Nucleus accumbens (tissue), 56 donors: ENCODE measurements around the gene CCDC174.
"Not testable (repeated sequence)": the region's sequence is repeated elsewhere in the genome, so short reads cannot be mapped to it uniquely, and the experiment has no call there.

Experiments used
- DNase-seq, 56 donors: peaks; one replicate each; lab custom pipeline; 2025; lab: John Stamatoyannopoulos, UW

The CCDC174 gene

GRCh38 chr3:14651440-14652251 is at the start of gene CCDC174:
CCDC174 (plus strand) TSS chr3:14651762; CDS start chr3:14651837, 75 bp downstream.
- peak; percentile 81 to 99 (median 96) for DNase-seq

GRCh38 chr3:14602006-14602803 is 49.4 kb upstream of the CCDC174 start:
- DNase-seq = no peak

DNA sequence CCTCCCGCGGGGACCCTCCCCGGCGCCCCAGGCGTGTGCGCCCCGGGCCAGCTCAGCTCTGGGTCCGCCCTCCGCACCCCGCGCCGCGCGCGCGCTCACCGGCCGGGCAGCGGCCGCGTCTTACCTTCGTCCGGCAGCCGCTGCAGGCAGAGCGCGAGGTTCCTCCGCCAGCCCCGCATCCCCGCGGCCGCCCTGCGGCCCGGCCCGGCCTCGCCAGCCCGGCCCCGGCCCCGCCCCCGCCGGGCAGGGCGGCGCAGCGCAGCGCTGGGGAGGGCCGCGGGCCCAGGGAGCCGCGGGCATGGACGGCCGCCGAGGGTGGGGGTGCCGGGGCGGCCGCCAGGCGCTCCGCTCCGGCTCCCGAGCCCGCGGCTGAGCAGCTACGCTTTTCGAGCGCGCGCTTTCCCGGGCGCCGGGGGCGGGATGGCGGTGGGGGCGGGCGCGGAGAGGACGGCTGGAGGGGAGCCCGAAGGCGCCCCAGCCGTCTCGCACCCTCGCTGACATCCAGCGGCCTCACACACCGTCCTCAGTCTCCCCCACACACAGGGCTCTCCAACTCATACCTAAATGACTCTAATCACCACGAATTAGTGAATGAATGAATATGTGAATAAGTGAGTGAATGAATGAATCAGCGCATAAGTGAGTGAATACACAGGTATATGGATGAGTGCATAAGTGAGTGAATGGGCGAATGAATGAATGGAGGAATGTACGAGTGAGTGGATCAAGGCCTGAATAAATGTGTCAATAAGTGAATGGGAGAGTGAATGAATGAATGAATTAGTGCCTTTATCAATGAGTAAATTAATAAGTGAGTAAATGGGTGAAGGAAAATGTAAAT is 48.5 kb upstream of the CCDC174 start:
- DNase-seq = peak in 1 of 56 donors; percentile 17

DNA sequence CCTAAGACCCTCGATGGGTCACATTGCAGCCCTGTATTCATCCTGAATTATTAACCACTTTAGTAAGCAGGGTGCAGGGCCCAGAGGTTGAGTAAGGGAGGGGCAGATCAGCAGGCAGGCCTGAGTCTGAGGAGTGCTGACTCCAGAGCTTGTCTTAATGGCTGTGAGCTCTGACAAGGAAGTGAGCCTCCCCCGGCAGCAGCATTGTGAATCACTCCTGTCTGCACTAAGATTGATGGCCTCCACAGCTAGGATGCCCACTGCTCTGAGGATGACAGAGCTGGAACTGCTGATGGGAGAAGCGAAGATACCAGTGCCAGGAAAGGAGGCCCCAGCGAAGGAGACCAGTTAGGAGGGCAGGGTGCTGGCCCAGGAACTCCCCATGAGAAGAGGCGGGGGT is 46.5 kb upstream of the CCDC174 start:
- DNase-seq = peak in 5 of 56 donors; percentile 5 to 21 (median 9)

DNA sequence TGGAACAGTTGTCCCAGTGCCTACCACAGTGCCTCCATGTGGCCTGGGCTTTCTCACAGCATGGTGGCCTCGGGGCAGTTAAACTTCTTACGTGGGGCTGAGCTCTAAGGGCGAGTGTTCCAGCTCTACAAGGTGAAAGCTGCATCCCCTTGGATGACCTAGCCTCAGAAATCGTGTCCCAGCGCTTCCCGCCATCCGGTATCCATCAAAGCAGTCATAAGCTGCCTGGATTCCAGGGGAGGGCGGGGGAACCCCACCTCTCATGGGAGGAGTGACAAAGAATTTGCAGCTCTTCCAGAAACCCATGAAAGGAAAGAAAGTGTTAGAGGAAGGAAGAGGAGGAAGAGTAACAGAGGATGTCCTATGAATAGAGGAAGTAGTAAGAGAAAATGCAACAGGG is 45.8 kb upstream of the CCDC174 start:
- DNase-seq = no peak

DNA sequence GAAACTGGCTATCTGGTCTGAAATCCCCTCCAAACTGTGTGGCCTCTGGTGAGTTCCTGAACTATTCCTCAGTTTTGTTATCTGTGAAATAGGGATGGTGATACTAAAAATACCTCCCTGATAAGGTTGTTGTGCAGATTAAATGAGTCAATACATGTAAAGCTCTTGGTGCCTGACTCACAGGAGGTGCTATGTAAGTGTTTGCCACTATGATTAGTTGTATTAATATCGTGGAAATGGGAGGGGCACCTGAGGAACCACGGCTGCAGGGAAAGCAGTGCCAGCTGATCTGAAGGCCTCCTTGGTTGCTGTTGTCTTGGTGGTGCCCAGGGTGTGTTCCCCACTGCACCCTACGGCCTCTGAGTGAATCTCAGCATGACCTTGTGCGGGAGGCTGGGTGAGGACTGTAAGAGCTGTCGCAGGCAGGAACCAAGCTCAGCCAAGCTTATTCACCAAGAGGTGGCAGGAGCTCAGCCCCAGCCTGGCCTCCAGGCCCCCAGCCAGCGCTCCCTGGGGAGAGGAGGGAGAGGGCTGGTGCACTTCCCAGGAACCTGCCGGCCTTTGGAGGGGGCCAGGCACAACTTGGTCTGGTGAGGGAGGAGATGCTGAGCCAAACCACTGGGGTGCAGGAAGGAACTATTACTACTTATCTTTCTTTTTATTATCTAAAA is 44.8 kb upstream of the CCDC174 start:
- DNase-seq = no peak

GRCh38 chr3:14608298-14608697 is 43.3 kb upstream of the CCDC174 start:
- DNase-seq = no peak

DNA sequence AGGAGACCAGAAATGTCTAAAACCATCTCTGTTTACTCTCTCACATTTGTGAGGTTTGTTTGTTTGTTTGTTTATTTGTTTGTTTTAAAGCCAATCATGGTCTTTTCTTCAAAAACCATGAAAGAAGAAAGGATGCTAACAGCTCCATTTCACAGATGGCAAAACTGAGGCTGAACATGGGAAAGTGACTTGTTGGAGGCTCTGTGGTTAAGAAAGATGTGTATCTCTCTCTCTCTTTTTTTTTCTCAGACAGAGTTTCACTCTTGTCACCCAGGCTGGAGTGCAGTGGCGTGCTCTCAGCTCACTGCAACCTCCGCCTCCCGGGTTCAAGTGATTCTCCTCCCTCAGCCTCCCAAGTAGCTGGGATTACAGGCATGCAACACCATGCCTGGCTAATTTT is 42.5 kb upstream of the CCDC174 start:
- not testable (repeated sequence) for DNase-seq

DNA sequence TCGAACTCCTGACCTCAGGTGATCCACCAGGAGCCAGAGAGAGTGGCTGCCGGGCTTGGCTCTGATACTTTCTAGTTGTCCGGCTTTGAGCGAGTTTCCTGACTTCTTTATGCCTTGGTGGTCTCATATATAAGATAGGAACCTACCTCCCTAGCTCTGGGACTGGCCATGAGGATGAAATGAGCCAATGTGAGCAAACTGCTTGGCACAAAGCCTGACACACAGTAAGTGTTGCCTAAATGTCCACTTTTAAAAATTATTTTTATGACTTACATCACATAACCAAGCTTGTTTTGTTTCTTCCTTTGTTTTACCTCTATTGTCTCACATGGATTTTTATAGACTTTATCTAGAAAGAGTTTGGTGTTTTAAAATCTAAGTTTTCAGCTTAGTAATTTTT is 42.1 kb upstream of the CCDC174 start:
- no peak for DNase-seq

- no peak for DNase-seq
Measured at GRCh38 chr3:14609941-14610340, 41.6 kb upstream of the CCDC174 start.

DNA sequence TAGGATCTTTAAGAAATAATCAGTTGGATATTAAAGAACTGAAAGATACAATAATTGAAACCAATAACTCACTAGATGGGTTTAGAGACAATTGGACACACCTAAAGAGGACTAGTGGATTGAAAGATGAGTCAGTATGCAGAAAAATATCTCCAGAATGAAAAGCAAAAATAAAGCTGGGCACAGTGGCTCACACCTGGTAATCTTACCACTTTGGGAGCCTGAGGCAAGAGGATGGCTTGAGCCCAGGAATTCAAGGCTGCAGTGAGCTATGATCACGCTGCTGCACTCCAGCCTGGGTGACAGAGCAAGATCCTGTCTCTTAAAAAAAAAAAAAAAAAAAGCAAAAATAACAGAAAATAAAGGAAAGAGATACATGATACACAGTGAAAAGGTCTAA is 37.4 kb upstream of the CCDC174 start:
- no peak for DNase-seq

DNA sequence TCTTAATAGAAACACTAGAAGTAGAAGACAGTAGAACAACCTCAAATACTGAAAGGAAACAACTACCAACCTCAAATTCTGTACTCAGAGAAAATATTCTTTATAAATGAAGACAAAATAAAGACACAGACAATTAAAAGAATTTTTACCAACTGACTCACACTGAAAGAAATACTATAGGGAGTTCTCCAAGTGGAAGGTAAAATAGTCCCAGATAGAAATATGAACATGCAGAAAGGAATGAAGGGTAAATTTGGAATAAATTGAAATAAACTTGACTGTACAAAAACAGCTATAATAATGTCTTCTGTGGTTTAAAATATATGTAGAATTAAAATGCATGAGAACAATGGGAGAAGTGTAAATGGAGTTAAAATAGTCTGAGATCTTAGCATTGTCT is 36.7 kb upstream of the CCDC174 start:
- DNase-seq = no peak

DNA sequence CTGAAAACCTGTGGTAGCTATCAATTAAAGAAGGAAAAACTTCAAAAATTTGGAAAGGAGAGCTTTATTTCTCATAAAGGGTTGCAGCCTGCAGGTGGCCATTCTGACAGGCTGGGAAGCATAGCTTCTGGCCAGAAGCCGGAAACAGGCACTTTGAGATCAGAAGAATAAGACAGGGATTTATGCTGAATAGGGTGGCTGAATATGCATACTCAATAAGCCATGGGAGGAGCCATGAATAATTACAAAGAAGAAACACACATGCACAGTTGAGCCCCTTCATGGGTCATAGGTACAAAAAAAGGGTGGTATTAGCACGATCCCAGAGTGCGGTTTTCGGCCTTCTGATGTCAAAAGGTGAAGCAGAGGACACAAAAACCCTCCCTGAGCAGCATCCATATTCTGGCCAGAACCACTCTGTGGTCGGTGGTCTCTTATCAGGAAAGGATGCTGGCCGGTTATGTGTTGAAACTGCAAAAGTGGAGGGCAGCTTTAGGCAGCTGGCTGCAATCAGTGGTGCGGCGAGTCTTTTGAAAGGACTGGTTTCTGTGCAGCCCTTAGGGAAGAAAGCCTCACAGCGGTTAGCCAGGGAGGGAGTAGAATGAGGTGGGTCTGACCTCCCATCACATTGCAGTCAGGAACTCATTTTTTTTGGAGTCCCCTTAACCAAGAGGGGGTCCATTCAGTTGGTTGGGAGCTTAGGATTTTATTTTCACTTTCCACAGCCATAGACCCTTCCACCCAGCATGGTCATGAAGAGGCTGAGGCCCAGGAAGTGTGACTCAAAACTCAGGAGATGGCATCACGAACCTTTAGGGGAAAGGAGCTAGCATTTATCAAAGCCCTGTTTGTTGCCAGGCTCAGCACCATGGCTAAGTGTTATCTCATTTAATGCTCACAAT is 34.7 kb upstream of the CCDC174 start:
- DNase-seq = no peak

DNA sequence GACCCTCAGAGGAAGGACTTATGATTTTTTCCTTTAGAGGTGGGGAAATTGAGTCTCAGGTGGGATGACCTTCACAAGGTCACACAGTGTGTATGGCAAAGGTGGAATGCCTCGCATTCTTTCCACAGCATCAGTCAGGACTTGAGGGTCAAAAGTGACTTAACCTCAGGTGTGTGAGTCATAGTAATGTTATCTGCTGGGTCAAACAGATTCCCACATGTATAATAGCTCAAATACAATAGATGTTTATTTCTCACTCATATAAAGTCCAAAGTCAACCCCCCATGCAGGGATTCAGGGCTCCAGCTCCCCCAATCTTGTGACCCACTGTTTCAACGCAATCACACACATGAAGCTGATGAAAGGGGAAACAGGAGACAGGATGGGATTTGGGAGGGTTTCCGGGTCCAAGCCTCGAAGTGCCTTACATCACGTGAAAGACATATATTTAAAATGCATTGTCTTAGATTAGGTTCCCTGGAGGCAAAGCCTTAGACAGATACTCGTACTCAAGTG is 34.0 kb upstream of the CCDC174 start:
- no peak for DNase-seq

DNA sequence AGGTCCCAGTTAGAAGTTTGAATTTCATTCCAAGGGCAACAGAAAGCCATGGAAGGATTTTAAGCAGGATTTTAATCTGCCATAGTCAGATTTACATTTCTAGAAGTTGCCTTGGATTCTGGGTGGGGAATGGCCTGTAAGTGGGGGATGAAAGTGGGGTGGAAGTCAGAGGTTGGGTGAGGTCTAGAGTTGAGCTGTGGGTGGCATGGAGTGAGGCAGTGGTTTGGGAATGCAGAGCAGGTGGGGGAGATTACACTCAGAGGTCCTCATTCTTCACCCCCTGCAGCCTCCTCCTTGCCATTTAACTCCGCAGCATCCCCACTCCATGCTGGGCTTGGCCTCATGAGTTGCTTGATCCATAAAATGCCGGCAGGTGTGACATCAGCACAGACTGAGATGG is 32.0 kb upstream of the CCDC174 start:
- DNase-seq = no peak

DNA sequence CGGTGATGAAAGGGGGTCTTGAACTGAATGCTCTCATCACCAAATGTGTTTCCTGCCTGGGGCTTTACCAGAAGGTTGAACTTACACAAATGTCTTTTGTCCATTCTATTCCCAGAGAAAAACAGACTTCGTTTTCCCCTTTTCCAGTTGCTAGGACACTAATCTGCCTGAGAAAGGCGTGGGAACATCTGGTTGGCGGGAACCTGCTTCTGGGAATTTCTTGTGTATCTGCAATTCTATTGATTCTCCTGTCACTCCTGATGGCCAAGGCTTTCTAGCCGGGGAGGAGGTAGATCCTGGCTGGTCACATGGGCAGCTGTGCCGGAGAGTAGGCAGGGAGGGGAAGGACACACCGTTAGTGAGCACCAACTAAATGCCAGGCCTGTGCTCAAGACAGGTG is 31.1 kb upstream of the CCDC174 start:
- DNase-seq = no peak

DNA sequence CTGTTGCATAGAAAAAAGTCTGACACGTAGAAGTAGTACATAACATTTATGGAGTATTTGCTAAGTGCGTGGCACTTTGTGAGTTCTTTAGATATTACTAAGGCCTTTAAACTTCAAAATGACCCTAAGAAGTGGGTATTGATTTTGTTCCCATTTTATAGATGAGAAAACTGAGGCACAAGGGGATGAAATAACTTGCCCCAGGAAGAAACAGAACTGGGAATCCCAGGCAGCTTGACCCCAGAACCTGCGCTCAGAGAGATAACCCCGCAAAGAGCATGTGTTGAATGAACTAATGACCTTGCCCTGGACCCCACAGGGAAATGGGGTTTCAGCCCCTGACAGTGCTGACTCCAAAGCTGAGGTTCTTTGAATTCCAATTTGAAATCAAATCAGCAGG is 30.5 kb upstream of the CCDC174 start:
- no peak for DNase-seq

DNA sequence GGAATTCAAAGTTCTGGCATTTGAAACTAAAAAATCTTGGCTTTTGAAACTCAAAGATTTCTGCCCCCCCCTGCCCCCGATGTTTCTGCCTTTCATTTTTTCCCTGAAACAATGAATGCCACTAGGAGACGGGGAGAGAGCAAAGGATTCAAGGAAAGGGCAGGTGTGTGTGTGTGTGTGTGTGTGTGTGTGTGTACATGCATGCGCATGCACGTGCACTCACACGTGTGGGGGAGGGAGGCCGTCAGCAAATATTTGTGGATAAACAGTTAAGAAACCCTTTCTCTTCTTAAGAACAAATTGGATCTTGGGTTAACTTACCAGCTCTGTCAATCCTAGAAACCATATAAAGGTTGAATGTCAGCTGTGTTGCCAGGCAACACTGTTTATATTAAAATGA is 29.2 kb upstream of the CCDC174 start:
- DNase-seq = no peak

DNA sequence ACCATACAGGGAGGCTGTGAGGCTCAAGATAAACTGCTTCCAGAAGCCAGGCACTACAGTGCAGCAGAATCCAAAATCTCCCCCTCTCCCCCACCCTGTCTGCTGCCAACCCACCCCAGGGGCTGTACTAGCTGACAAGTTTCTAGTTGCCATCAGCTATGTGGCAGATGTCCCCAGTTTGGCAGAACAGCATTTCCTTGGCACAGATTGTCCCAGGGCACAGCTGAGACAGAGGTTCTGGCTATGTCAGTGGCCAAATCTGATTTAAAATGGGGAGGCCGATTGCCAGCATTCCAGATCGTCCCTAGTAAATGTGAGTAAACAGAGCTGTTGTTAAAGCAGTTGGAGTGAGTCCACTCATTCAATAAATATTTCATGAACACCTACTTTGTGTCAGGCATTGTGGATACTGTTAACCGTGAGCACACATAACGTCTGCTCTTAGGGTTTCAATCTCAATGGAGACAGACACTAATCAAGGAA is 28.0 kb upstream of the CCDC174 start:
- DNase-seq = peak in 1 of 56 donors; percentile 16
